Retinal pigment epithelial cell (primary cell): Measurements from ENCODE around the gene CCDC47.
"Not testable (repeated sequence)": the region's sequence is repeated elsewhere in the genome, so short reads cannot be mapped to it uniquely, and the experiment has no call there.

Experiments
- DNase-seq: peaks from one replicate; pipeline ENCODE4 v3.0.0-alpha.2; 2010; ENCODE audit warnings: low read depth
- H3K4me3 ChIP-seq: 2 replicates; pipeline ENCODE4 v1.5.1; 2011; ENCODE audit warnings: mild to moderate bottlenecking, low read length, control low read depth, moderate library complexity
- CTCF ChIP-seq: conservative IDR thresholded peaks from 2 replicates; pipeline ENCODE4 v1.5.1; 2011; ENCODE audit warnings: low read depth, low read length, control low read depth, inconsistent platforms

CCDC47 gene

GRCh38 chr17:63798572-63799106 is 25.2 kb upstream of the CCDC47 start:
- TF ChIP-seq CTCF: no peak
- no peak for DNase-seq
- no peak overlapping the region for H3K4me3 ChIP-seq

DNA sequence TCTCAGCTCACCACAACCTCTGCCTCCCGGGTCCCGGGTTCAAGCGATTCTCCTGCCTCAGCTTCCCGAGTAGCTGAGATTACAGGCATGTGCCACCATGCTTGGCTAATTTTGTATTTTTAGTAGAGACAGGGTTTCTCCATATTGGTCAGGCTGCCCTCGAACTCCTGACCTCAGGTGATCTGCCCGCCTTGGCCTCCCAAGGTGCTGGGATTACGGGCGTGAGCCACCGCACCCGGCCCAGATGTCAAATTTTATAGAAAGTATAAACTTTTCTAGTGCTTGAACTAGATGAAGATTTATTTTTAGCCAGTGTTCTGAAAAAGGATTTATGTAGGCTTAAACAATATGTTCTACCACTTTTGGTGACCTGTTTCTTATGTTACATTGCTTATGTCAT is 23.0 kb upstream of the CCDC47 start:
- DNase-seq, H3K4me3 ChIP-seq: not testable (repeated sequence)

GRCh38 chr17:63792055-63792729 is 18.8 kb upstream of the CCDC47 start:
- TF ChIP-seq CTCF: no peak
- DNase-seq: no peak
- H3K4me3 ChIP-seq: no peak overlapping the region

GRCh38 chr17:63790057-63790456 is 16.7 kb upstream of the CCDC47 start:
- TF ChIP-seq CTCF: no peak
- no peak for DNase-seq
- no peak overlapping the region for H3K4me3 ChIP-seq

- no peak overlapping the region for H3K4me3 ChIP-seq
- no peak for DNase-seq
- no peak for TF ChIP-seq CTCF
Observed at GRCh38 chr17:63786971-63787711, 13.7 kb upstream of the CCDC47 start.

- TF ChIP-seq CTCF: no peak
- H3K4me3 ChIP-seq: no peak overlapping the region
- no peak for DNase-seq
Observed at GRCh38 chr17:63786117-63786516, 12.7 kb upstream of the CCDC47 start.

- DNase-seq: no peak
- no peak overlapping the region for H3K4me3 ChIP-seq
- no peak for TF ChIP-seq CTCF
Observed at GRCh38 chr17:63785556-63785955, 12.2 kb upstream of the CCDC47 start.
